AG09309 (cell line): ENCODE data around the gene CLCN6.

ENCODE experiments used
- DNase-seq: peaks from one replicate; pipeline ENCODE4 v3.0.0-alpha.2; 2010; ENCODE audit warnings: low read depth
- H3K4me3 ChIP-seq: 2 replicates; pipeline ENCODE4 v1.5.1; 2011; ENCODE audit warnings: mild to moderate bottlenecking, low read depth, low read length, moderate library complexity; ENCODE audit not compliant: control insufficient read depth
- TF ChIP-seq, protein P1 (sequence below): IDR thresholded peaks from 2 replicates; pipeline ENCODE4 v1.5.1; 2011; ENCODE audit warnings: mild to moderate bottlenecking, low read depth, low read length, inconsistent platforms; ENCODE audit not compliant: insufficient read depth, control insufficient read depth; ENCODE audit errors: missing control alignments

Gene CLCN6

DNA sequence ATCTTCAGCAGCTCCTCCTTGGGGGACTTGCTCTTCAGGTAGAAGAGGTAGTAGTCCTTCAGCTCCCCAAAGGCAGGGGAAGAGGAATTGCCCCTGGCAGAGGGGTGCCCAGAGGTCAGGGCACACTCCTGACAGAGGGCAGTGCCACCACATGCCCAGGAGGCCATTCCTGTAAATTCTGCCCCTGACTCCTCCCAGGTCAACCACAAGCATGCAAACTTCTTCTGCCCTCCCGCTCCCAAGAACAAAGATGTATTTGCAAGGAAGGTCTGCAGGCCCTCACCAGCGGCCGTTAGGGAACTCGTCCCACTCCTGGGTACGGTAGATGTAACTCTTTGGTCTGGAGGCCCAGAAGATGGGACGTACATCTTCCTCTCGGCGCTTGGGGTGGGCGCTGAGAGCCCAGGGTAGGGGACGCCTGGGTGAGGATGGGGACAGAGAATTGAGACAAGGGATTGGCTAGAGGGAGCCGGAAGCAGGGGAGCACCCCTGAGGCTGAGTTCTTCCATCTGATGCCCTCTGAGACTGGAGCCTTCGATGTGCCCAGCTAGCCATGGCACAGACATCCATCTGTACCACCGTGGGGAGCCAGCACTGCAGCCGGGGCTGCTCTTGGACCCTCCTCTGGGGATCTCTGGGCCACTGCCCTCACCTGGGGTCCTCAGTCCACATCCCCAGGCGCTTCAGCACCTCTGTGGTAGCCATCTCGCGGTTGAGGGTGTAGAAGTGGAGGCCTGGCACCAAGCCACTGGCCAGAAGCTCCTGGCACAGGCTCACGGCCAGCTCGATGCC lies 11.3 kb upstream of the CLCN6 start:
- TF ChIP-seq, protein P1, sequence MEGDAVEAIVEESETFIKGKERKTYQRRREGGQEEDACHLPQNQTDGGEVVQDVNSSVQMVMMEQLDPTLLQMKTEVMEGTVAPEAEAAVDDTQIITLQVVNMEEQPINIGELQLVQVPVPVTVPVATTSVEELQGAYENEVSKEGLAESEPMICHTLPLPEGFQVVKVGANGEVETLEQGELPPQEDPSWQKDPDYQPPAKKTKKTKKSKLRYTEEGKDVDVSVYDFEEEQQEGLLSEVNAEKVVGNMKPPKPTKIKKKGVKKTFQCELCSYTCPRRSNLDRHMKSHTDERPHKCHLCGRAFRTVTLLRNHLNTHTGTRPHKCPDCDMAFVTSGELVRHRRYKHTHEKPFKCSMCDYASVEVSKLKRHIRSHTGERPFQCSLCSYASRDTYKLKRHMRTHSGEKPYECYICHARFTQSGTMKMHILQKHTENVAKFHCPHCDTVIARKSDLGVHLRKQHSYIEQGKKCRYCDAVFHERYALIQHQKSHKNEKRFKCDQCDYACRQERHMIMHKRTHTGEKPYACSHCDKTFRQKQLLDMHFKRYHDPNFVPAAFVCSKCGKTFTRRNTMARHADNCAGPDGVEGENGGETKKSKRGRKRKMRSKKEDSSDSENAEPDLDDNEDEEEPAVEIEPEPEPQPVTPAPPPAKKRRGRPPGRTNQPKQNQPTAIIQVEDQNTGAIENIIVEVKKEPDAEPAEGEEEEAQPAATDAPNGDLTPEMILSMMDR = no peak
- H3K4me3 ChIP-seq = no peak overlapping the region
- DNase-seq = no peak

DNA sequence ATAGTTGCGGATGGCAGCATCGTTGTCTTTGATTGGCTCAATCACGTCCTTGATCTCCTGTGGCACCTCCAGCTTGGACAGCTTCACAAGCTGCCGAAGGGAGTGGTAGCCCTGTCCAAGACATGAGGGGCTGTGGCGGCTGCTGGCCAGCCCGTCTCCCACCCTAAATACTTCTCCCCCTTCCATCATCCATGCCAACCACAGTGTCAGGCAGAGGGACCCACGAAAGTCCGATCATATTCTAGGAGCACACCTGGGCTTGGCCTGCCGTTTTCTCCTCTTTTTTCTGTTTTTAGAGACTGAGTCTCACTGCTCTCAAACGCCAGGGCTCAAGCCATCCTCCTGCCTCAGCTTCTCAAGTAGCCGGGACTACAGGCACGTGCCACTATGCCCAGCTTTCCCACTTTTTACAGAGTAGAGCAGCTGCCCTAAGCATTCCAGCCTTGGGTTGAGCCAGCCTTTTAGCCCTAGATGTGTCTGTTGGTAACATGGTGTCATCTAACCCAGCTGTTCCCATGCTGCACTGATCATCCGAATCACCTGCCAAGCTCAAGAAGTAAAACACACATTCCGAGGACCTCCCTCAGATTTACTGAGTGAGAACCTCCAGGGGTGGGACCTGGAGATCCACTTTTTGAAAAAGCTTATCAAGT lies 10.6 kb upstream of the CLCN6 start:
- TF ChIP-seq, protein P1 = no peak

DNA sequence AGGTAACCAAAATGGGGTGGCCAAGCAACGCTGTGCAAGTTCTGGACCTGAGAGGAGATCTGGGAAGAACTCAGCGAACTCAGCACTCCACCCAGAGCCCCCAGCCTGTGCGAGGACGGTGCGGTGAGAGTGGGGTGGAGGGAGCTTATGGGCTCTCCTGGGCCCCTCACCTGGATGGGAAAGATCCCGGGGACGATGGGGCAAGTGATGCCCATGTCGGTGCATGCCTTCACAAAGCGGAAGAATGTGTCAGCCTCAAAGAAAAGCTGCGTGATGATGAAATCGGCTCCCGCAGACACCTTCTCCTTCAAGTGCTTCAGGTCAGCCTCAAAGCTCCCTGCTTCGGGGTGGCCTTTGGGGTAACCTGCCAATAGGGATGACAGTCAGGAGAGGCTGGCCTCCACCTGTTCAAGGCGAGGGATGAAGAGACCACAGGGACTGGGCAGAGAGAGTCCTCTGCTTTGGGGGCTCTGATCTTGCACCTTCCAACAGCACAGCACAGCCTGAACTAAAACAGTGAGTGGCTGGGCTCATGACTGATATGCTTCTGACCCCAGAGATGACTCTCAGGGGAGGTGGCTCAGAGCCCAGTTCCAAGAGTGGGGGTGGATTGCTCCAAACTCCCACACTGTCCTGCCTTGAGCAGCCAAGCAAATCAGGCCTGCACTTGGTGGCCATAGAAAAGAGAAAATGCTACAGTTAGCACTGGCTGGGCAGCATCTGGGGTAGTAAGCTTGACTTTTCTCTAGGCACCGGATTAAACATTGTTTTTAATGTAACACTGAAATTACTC lies 9.8 kb upstream of the CLCN6 start:
- H3K4me3 ChIP-seq = no peak overlapping the region
- TF ChIP-seq, protein P1 = no peak
- no peak for DNase-seq

More for the DNA sequence above, 10.6 kb upstream of the CLCN6 start:
- no peak overlapping the region for H3K4me3 ChIP-seq
- DNase-seq = no peak

DNA sequence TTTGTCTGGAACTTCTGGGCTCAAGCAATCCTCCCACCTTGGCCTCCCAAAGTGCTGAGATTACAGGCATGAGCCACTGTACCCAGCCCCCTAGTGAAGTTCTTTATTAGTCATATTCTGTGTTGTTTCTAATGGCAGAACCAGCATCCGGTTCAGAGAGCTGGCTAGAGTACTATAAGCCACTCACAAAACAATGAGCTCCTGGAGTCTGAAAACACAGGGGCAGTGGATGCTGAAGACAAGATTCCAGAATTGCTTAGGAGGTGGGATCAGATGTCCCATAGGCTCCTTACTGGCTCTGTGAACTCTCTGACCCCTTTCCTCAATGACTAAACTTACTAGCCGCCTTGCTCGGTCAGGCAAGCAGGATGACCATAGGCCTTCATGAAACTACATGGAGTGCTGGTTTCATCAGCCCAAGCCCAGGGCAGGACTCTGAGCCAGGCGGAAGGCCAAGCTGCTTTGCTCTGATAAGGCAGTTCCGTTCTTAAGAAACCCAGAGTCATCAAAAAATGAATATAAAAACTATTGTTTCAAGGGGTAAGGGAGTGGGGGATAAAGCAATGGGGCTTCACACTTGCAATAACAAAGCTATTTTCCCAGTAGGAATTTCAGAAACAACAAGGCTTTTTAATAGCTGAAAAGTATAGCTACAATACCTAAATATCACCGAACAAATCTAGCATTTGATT lies 8.3 kb upstream of the CLCN6 start:
- TF ChIP-seq, protein P1 = no peak

DNA sequence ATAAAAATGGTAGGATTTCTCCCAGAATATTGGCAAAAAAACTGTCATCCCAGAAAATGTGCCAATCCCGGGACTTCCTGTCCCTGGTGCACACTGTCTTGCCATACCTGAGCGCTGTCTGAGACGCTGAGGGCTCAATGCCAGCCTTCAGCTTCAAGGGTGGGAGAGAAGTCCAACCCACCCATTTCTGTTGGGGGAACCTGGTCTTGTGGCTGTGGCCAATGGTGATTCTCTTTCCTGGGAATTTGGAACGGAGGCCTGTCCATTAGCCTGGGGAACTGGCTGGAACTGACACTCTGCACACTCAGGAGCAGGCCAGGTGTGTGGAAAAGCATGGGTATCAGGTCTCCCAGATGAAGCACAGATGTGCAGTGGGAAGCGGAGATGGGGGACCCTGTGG lies 6.9 kb upstream of the CLCN6 start:
- DNase-seq = no peak
- TF ChIP-seq, protein P1 = no peak
- no peak overlapping the region for H3K4me3 ChIP-seq

More for the DNA sequence above, 8.3 kb upstream of the CLCN6 start:
- no peak for DNase-seq
- H3K4me3 ChIP-seq = no peak overlapping the region

DNA sequence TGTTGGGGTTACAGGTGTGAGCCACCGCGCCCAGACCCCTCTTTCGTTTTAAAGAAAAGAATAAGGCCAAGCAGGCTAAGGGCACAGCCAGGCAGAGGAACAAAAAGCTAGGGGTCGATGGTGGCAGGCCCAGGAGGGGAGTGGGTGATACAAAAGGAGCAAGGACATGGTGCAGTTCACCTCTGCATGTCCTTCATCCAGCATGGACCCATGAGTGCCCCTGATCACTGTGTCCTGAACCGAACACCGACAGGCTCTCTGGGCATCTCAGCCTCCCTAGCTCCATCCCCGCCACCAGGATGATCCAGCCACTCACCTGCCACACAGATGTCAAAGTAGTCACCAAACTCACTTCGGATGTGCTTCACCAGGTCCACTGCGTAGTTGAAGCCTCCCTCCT lies 6.1 kb upstream of the CLCN6 start:
- TF ChIP-seq, protein P1 = no peak
- DNase-seq = no peak

More for the DNA sequence above, 6.1 kb upstream of the CLCN6 start:
- no peak overlapping the region for H3K4me3 ChIP-seq
